ENCODE measurements around the gene MPDU1.

The MPDU1 gene

DNA sequence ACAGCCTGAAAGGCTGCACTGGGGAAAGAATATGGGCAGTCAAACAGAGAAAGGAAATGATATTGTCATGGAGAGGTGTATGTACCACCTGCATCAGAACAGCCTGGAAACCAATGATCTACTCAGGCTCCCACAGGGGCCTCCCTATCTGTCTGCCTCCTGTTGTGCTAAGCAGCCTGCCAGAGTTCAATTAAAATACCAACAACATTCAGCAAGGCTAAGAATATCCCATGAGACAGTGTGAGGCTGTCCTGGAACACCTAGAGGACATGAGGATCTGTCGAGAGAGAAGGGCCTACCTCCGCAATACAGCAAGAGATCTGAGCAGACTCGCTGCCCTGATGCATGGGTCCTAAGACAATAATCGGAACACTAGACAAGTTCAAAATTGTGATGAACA lies 22.6 kb downstream of the MPDU1 start:
- TF ChIP-seq, protein P1, sequence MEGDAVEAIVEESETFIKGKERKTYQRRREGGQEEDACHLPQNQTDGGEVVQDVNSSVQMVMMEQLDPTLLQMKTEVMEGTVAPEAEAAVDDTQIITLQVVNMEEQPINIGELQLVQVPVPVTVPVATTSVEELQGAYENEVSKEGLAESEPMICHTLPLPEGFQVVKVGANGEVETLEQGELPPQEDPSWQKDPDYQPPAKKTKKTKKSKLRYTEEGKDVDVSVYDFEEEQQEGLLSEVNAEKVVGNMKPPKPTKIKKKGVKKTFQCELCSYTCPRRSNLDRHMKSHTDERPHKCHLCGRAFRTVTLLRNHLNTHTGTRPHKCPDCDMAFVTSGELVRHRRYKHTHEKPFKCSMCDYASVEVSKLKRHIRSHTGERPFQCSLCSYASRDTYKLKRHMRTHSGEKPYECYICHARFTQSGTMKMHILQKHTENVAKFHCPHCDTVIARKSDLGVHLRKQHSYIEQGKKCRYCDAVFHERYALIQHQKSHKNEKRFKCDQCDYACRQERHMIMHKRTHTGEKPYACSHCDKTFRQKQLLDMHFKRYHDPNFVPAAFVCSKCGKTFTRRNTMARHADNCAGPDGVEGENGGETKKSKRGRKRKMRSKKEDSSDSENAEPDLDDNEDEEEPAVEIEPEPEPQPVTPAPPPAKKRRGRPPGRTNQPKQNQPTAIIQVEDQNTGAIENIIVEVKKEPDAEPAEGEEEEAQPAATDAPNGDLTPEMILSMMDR (IDR thresholded peaks at IDR 0.05), result no peak
- Mint-ChIP-seq H3K9me3 (no peaks in the 10 kb centered on the region), H3K27ac (no peak overlapping the region), H3K4me3 (no peak overlapping the region), H3K36me3 (ENCODE audit: low read depth) (peaks cover 55% of the 10 kb centered on the region), H3K27me3 (ENCODE audit: low read depth, poor library complexity) (peaks cover 6% of the 10 kb centered on the region), H3K4me1 (peaks cover 12% of the 10 kb centered on the region)
- DNase-seq, result no peak

DNA sequence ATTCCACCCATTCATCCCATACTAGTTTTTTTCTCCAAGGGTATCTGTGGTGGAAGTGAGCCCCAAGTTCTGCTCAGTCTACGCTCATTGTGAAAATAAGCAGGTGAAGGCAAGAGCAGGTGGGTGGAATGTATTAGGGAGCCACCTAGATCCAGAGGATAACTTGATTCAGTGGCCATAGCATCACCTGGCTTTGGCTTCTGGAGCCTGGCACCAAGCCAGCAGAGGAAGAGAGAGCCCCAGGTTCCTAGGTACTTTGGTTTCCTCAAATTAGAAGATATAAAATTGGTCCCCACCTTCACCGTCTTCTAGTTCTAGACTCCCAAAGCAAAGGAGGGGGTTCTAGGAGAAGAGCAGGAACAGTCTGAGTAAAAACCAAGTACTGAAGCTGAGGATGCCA lies 27.0 kb downstream of the MPDU1 start:
- no peak overlapping the region for H3K27ac Mint-ChIP-seq
- peaks cover 33% of the 10 kb centered on the region for H3K36me3 Mint-ChIP-seq (ENCODE audit: low read depth)
- no peak for DNase-seq
- TF ChIP-seq, protein P1 (IDR thresholded peaks at IDR 0.05), result no peak
- H3K4me3 Mint-ChIP-seq, result peak overlapping the region; percentile 38
- peaks cover 40% of the 10 kb centered on the region for H3K4me1 Mint-ChIP-seq
- H3K9me3 Mint-ChIP-seq, result no peaks in the 10 kb centered on the region
- H3K27me3 Mint-ChIP-seq (ENCODE audit: low read depth, poor library complexity), result peaks cover 6% of the 10 kb centered on the region

DNA sequence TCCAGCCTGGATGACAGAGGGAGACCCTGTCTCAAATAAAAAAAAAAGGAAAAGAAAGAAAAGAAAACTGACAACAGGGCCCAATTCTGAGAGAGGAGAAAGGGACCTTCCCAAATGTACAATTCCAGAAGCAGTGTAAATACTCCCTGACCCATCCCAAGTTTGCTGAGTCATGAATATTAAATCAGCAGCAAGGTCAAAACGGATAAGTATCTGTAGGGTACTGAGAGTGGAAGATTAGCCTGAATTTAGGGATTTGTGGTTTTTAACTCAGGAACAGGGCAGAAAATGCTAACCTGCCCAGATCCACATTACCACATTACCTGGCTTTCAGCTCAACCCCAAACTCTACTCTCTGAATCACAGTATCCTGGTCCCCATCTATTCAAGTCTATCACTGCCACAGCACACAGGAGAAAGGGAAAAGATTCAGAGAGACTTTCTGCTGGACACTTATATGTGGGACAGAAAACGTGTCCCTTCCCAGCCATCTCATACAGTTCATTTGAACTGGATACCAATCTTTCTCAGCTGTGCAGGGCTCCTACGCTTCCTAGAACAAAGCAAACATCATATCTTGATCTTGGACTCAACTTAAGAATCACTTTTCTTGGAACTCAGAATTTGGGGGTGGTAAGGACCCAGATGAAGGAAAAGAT lies 28.1 kb downstream of the MPDU1 start:
- peaks cover 40% of the 10 kb centered on the region for H3K4me1 Mint-ChIP-seq
- H3K36me3 Mint-ChIP-seq (ENCODE audit: low read depth), result peaks cover 24% of the 10 kb centered on the region
- peak overlapping the region; percentile 9 for H3K27ac Mint-ChIP-seq
- DNase-seq, result no peak
- H3K9me3 Mint-ChIP-seq, result no peaks in the 10 kb centered on the region
- H3K27me3 Mint-ChIP-seq (ENCODE audit: low read depth, poor library complexity), result peaks cover 6% of the 10 kb centered on the region
- TF ChIP-seq, protein P1 (IDR thresholded peaks at IDR 0.05), result no peak
- H3K4me3 Mint-ChIP-seq, result peak overlapping the region; percentile 93

DNA sequence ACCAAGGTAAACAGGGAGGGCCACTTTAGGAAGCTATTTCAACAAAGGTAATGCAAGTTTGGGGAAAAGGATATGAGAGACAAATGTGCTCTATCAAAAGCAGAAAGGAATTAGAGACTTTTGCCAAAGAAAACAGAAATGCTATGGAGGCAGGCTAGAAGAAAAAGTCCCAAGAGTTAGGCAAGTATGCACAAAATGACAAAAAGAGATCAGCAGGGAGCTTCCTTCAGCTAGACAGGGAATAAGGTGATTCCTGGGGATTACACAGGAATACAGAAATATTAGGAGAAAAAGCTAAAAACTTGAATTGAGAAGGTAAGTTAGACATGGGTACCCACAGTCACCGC lies 28.6 kb downstream of the MPDU1 start:
- peaks cover 24% of the 10 kb centered on the region for H3K36me3 Mint-ChIP-seq (ENCODE audit: low read depth)
- H3K27ac Mint-ChIP-seq, result peak overlapping the region; percentile 9
- no peaks in the 10 kb centered on the region for H3K9me3 Mint-ChIP-seq
- peaks cover 40% of the 10 kb centered on the region for H3K4me1 Mint-ChIP-seq
- peak overlapping the region; percentile 93 for H3K4me3 Mint-ChIP-seq
- no peak for DNase-seq
- peaks cover 6% of the 10 kb centered on the region for H3K27me3 Mint-ChIP-seq (ENCODE audit: low read depth, poor library complexity)
- TF ChIP-seq, protein P1 (IDR thresholded peaks at IDR 0.05), result no peak

DNA sequence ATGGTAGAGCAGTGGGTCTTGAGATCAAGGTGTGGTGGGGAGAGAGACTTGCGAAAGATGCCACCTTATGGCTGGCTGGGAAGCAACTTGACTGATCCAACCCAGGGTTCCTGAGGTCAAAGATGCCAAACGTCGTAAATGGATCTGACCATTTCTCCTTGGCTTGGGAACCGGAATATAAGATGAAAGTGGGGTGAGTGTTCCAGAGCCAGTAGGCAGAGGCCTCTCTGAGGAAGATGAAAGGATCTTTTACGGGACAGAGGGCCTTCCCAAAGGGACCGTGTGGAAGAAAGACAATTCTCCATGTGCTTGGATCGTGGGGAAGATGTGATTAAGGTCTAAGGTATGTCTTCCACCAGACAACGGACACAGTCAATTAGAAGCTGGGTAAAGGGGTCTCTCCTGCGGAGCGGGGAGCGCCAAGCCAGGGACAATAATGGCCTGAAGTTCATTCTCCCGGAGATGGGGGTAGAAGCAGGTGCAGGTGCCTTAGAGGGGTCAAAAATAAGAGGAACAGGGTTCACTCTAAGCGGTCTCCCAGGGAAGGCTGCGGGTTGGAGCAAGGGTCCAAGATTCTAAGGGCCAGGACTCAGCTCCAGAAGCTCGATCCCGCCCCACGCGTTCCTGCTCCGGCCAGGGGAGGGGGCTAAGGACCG lies 30.2 kb downstream of the MPDU1 start:
- peak overlapping the region; percentile 98 for H3K27ac Mint-ChIP-seq
- no peaks in the 10 kb centered on the region for H3K9me3 Mint-ChIP-seq
- H3K4me3 Mint-ChIP-seq, result peak overlapping the region; percentile 93
- peaks cover 21% of the 10 kb centered on the region for H3K36me3 Mint-ChIP-seq (ENCODE audit: low read depth)
- DNase-seq, result no peak
- TF ChIP-seq, protein P1 (IDR thresholded peaks at IDR 0.05), result no peak
- peaks cover 40% of the 10 kb centered on the region for H3K4me1 Mint-ChIP-seq
- peaks cover 10% of the 10 kb centered on the region for H3K27me3 Mint-ChIP-seq (ENCODE audit: low read depth, poor library complexity)
